Activated CD8-positive, alpha-beta T cell treated with anti-CD3 and anti-CD28 coated beads for 36 hours (primary cell): ENCODE measurements around the gene EFHC1. TPM values are rescaled to one million over a fixed set of nuclear protein-coding genes. Genes with fewer than 3 reads are reported as not detected.

ENCODE experiments used
- ATAC-seq: fragments of 200-7000 bp; cut with Tn5 transposase; one replicate; pipeline ENCODE4 v1.10.0; 2021; ENCODE audit warnings: mild to moderate bottlenecking, moderate library complexity
- CTCF ChIA-PET: fragments of 350-600 bp; sonication (Branson Sonifier 250); formaldehyde crosslinking; loops from one replicate; lab custom pipeline; 2021; ENCODE audit warnings: antibody characterized with exemption; lab: Charles Lee
- POLR2A ChIA-PET: fragments of 350-600 bp; sonication (Branson Sonifier 250); formaldehyde crosslinking; loops from one replicate; lab custom pipeline; 2021; ENCODE audit warnings: antibody characterized with exemption; lab: Charles Lee
- DNase-seq: peaks from one replicate; pipeline ENCODE4 v3.0.0-alpha.2; 2020
- H3K27ac Mint-ChIP-seq: one replicate; pipeline ENCODE4 v1.8.0; 2021; ENCODE audit warnings: mild to moderate bottlenecking, mixed read lengths
- H3K27me3 Mint-ChIP-seq: one replicate; pipeline ENCODE4 v1.8.0; 2021; ENCODE audit warnings: mixed read lengths
- H3K36me3 Mint-ChIP-seq: one replicate; pipeline ENCODE4 v1.8.0; 2021; ENCODE audit warnings: low read depth, mixed read lengths
- H3K4me1 Mint-ChIP-seq: one replicate; pipeline ENCODE4 v1.8.0; 2021; ENCODE audit warnings: low read depth, mixed read lengths
- H3K4me3 Mint-ChIP-seq: one replicate; pipeline ENCODE4 v1.8.0; 2021; ENCODE audit warnings: mild to moderate bottlenecking, moderate library complexity, mixed read lengths
- H3K9me3 Mint-ChIP-seq: one replicate; pipeline ENCODE4 v1.8.0; 2021; ENCODE audit warnings: mixed read lengths
- intact Hi-C: fragments of 100-400 bp; cut with micrococcal nuclease; formaldehyde crosslinking; loops from one replicate; pipeline ENCODE4 v1.10.0; 2022
- total RNA-seq, 2 experiments: library from RNA; stranded (reverse); gene quantifications; one replicate each; pipeline ENCODE4 v1.2.3, GENCODE V29; 2021
- TF ChIP-seq, protein P1 (sequence below): fragments of 200-600 bp; IDR thresholded peaks from one replicate; pipeline ENCODE4 v1.8.0; 2022; ENCODE audit warnings: antibody characterized with exemption, mild to moderate bottlenecking

Gene EFHC1
- total RNA-seq, 2 experiments from 2014 or later, result 1.9 to 2.1 TPM

DNA sequence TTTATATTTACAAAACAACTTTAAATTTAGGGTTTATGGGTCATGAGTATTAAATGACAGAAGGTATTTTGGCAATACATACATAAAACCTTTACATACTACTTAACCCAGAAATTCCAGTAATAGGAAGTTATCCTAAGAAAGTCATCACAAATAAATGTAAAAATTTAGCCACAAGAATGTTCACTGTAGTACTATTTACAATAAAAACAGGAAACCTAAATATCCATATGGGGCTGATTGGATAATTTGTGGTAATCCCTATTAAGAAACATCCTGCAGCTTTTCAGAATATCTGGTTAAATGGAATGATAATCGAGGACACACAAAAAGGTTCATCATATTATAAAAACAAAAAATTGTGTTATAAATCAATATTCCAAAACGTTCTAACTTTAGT is 112.3 kb downstream of the EFHC1 start:
- DNase-seq (no peak), ATAC-seq (no peak)
- peaks cover 5% of the 10 kb centered on the region for H3K36me3 Mint-ChIP-seq
- intact Hi-C loops, result no loop called here
- H3K9me3 Mint-ChIP-seq, result no peaks in the 10 kb centered on the region
- POLR2A ChIA-PET, result interaction anchor here (0.9 kb wide), 1 partner anchor 10 kb away, joined by 3 read pairs; no protein-coding TSS in a partner anchor
- CTCF ChIA-PET, result no interaction called here
- H3K4me1 Mint-ChIP-seq, result peaks cover 34% of the 10 kb centered on the region
- TF ChIP-seq, protein P1, sequence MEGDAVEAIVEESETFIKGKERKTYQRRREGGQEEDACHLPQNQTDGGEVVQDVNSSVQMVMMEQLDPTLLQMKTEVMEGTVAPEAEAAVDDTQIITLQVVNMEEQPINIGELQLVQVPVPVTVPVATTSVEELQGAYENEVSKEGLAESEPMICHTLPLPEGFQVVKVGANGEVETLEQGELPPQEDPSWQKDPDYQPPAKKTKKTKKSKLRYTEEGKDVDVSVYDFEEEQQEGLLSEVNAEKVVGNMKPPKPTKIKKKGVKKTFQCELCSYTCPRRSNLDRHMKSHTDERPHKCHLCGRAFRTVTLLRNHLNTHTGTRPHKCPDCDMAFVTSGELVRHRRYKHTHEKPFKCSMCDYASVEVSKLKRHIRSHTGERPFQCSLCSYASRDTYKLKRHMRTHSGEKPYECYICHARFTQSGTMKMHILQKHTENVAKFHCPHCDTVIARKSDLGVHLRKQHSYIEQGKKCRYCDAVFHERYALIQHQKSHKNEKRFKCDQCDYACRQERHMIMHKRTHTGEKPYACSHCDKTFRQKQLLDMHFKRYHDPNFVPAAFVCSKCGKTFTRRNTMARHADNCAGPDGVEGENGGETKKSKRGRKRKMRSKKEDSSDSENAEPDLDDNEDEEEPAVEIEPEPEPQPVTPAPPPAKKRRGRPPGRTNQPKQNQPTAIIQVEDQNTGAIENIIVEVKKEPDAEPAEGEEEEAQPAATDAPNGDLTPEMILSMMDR, result no peak
- no peaks in the 10 kb centered on the region for H3K27me3 Mint-ChIP-seq
- H3K4me3 Mint-ChIP-seq, result no peak overlapping the region
- no peak overlapping the region for H3K27ac Mint-ChIP-seq

GRCh38 chr6:52533491-52533890 is 113.3 kb downstream of the EFHC1 start:
- peaks cover 42% of the 10 kb centered on the region for H3K4me1 Mint-ChIP-seq
- no peak for ATAC-seq

DNA sequence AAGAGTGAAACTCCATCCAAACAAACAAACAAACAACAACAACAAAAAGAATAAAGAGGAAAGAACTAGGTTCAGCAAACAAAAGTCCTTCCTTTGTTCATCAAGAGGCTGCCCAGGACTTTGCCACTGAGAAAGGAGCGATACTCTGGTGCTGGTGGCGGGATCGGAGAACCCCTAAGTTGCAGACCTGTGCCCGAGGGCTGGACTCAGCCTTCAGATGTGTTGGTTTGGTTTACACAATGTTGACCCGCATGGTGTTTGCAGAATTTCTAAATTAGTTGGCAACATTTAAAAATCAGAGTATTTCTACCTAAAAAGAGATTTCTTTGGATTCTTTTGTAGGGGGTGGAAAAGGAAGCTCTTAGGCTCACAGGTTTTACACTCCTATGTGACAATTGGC is 114.2 kb downstream of the EFHC1 start:
- Mint-ChIP-seq H3K4me1 (peaks cover 39% of the 10 kb centered on the region), H3K36me3 (peaks cover 5% of the 10 kb centered on the region), H3K27me3 (no peaks in the 10 kb centered on the region), H3K27ac (no peak overlapping the region), H3K4me3 (no peak overlapping the region), H3K9me3 (no peaks in the 10 kb centered on the region)
- TF ChIP-seq, protein P1, result no peak
- ChIA-PET CTCF (interaction anchor here (1.8 to 2.0 kb wide), 2 partner anchors 36 to 63 kb away, joined by 4 to 6 read pairs; no protein-coding TSS in a partner anchor), POLR2A (no interaction called here)
- ATAC-seq (no peak), DNase-seq (no peak)
- intact Hi-C loops, result no loop called here

More at GRCh38 chr6:52533491-52533890, 113.3 kb downstream of the EFHC1 start:
- CTCF ChIA-PET, result no interaction called here
- intact Hi-C loops, result no loop called here
- Mint-ChIP-seq H3K4me3 (no peak overlapping the region), H3K9me3 (no peaks in the 10 kb centered on the region), H3K27ac (no peak overlapping the region), H3K36me3 (peaks cover 5% of the 10 kb centered on the region), H3K27me3 (no peaks in the 10 kb centered on the region)
- TF ChIP-seq, protein P1, result no peak
- POLR2A ChIA-PET, result no interaction called here
- DNase-seq, result no peak

DNA sequence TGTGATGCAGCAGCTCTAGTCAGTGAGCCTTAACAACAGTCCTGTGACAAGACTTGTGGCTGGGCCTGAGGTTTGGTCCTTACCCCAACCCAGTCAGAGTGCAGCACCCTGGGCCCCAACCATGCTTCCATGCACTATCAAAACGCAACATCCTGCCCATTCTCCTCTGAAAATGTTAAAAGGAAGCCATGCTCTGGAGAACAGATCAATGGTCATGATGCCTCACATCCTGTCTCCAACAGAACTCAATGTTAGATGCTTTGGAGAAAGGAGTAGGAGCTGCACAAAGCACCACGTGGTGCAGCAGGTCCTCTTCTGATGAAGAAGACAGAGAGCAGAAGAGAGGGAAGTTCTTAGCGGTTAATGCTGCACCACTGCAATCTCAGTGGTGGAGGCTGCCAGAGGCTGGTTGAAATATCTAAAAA is 114.8 kb downstream of the EFHC1 start:
- H3K4me3 Mint-ChIP-seq, result no peak overlapping the region
- ChIA-PET CTCF (interaction anchor here (1.2 to 2.0 kb wide), 4 partner anchors 12 to 118 kb away, joined by 3 to 6 read pairs (median 4); no protein-coding TSS in a partner anchor), POLR2A (interaction anchor here (1.0 to 1.4 kb wide), 2 partner anchors 9 to 20 kb away, joined by 4 read pairs; no protein-coding TSS in a partner anchor)
- H3K27ac Mint-ChIP-seq, result peak overlapping the region; percentile 57
- no peaks in the 10 kb centered on the region for H3K9me3 Mint-ChIP-seq
- intact Hi-C loops, result loop anchor here (5.0 kb wide), 1 partner anchor 42 kb away; the partner anchor contains the start of gene TRAM2
- H3K27me3 Mint-ChIP-seq, result no peaks in the 10 kb centered on the region
- DNase-seq, result peak; percentile 78
- TF ChIP-seq, protein P1, result no peak
- peaks cover 5% of the 10 kb centered on the region for H3K36me3 Mint-ChIP-seq
- ATAC-seq, result peak; percentile 80
- H3K4me1 Mint-ChIP-seq, result peaks cover 37% of the 10 kb centered on the region

- intact Hi-C loops, result loop anchor here (5.0 kb wide), 1 partner anchor 41 kb away; the partner anchor contains the start of gene TRAM2
- ATAC-seq (peak; percentile 9), DNase-seq (peak; percentile 11)
- H3K9me3 Mint-ChIP-seq, result no peaks in the 10 kb centered on the region
- TF ChIP-seq, protein P1, result no peak
- peaks cover 37% of the 10 kb centered on the region for H3K4me1 Mint-ChIP-seq
- ChIA-PET CTCF (interaction anchor here (0.6 to 2.0 kb wide), 7 partner anchors 13 to 119 kb away, joined by 3 to 6 read pairs (median 4); no protein-coding TSS in a partner anchor), POLR2A (interaction anchor here (0.6 to 1.4 kb wide), 6 partner anchors 8 to 546 kb away, joined by 3 to 4 read pairs (median 4); partner anchors contain the start of gene MCM3)
- no peak overlapping the region for H3K27ac Mint-ChIP-seq
- no peaks in the 10 kb centered on the region for H3K27me3 Mint-ChIP-seq
- H3K36me3 Mint-ChIP-seq, result peaks cover 5% of the 10 kb centered on the region
- H3K4me3 Mint-ChIP-seq, result no peak overlapping the region
Observed at GRCh38 chr6:52535711-52536423, 115.7 kb downstream of the EFHC1 start.
